ENCODE measurements around the gene BRME1. TPM values are rescaled to one million over a fixed set of nuclear protein-coding genes. Genes with fewer than 3 reads are reported as not detected.
A peak's percentile ranks its signal among the peaks of the same experiment; 100 is the strongest.

The BRME1 gene
- total RNA-seq, 1 donor from 2014 or later, result not detected

- intact Hi-C loops (cut with DNase I), result loop anchor here (2.0 kb wide), 2 partner anchors 25 to 71 kb away; partner anchors contain the start of genes BRME1, CC2D1A and DCAF15
- DNase-seq (ENCODE audit: low spot score in 2 of 2), result no peak
- peak overlapping the region; percentile 58 to 81 for H3K27ac ChIP-seq
Measured at GRCh38 chr19:13881692-13882418, 24.1 kb downstream of the BRME1 start.

GRCh38 chr19:13881251-13881691, 24.6 kb downstream of the BRME1 start:
- Histone ChIP-seq H3K9me3 (no peaks in the 10 kb centered on the region), H3K27ac (peak overlapping the region; percentile 58 to 81)

More at GRCh38 chr19:13881692-13882418, 24.1 kb downstream of the BRME1 start:
- Histone ChIP-seq H3K4me1 (peaks cover 6 to 13% of the 10 kb centered on the region in 2 donors), H3K4me3 (no peak overlapping the region), H3K9me3 (no peaks in the 10 kb centered on the region), H3K27me3 (no peaks in the 10 kb centered on the region), H3K36me3 (no peaks in the 10 kb centered on the region)
- TF ChIP-seq CTCF (IDR thresholded peaks at IDR 0.05), result no peak

GRCh38 chr19:13880059-13881043, 25.6 kb downstream of the BRME1 start:
- intact Hi-C loops (cut with DNase I), result loop anchor here (1.0 to 2.0 kb wide), 6 partner anchors 26 to 468 kb away; partner anchors contain the start of genes BRME1, CC2D1A, DCAF15 and MISP3
- peak; percentile 99 to 100 (median 99) for TF ChIP-seq CTCF (IDR thresholded peaks at IDR 0.05)
- Histone ChIP-seq H3K27ac (peak overlapping the region; percentile 58 to 81), H3K4me3 (peak overlapping the region; percentile 26 to 53), H3K9me3 (no peaks in the 10 kb centered on the region), H3K27me3 (no peaks in the 10 kb centered on the region), H3K4me1 (peaks cover 6 to 13% of the 10 kb centered on the region in 2 donors), H3K36me3 (no peaks in the 10 kb centered on the region)
- DNase-seq (ENCODE audit: low spot score in 2 of 2), result peak; percentile 92 to 99

More at GRCh38 chr19:13881251-13881691, 24.6 kb downstream of the BRME1 start:
- DNase-seq (ENCODE audit: low spot score in 2 of 2), result no peak
- H3K4me3 ChIP-seq, result no peak overlapping the region
- intact Hi-C loops (cut with DNase I), result loop anchor here (2.0 kb wide), 2 partner anchors 26 to 72 kb away; partner anchors contain the start of genes BRME1, CC2D1A and DCAF15
- peaks cover 6 to 13% of the 10 kb centered on the region in 2 donors for H3K4me1 ChIP-seq
- no peak for TF ChIP-seq CTCF (IDR thresholded peaks at IDR 0.05)
- H3K36me3 ChIP-seq, result no peaks in the 10 kb centered on the region
- no peaks in the 10 kb centered on the region for H3K27me3 ChIP-seq

GRCh38 chr19:13877303-13877702, 28.6 kb downstream of the BRME1 start:
- DNase-seq (ENCODE audit: low spot score in 2 of 2), result no peak
- H3K27me3 ChIP-seq, result no peaks in the 10 kb centered on the region
- intact Hi-C loops (cut with DNase I), result no loop called here
- no peaks in the 10 kb centered on the region for H3K36me3 ChIP-seq
- no peak for TF ChIP-seq CTCF (IDR thresholded peaks at IDR 0.05)
- H3K4me1 ChIP-seq, result peaks cover 6 to 16% of the 10 kb centered on the region in 2 donors
- no peak overlapping the region for H3K4me3 ChIP-seq
- no peaks in the 10 kb centered on the region for H3K9me3 ChIP-seq
- H3K27ac ChIP-seq, result no peak overlapping the region

- intact Hi-C loops (cut with DNase I), result no loop called here
- no peak for TF ChIP-seq CTCF (IDR thresholded peaks at IDR 0.05)
- H3K27ac ChIP-seq, result no peak within 1 kb of the TSS
- no peaks in the 10 kb centered on the region for H3K9me3 ChIP-seq
- H3K4me3 ChIP-seq, result no peak within 1 kb of the TSS
- no peaks in the 10 kb centered on the region for H3K27me3 ChIP-seq
- no peaks in the 10 kb centered on the region for H3K36me3 ChIP-seq
- peaks cover 6 to 16% of the 10 kb centered on the region in 2 donors for H3K4me1 ChIP-seq
- DNase-seq (ENCODE audit: low spot score in 2 of 2), result no peak
Measured at GRCh38 chr19:13876834-13877233, 29.1 kb downstream of the BRME1 start, which contains the start of gene NANOS3. TSS of gene NANOS3 (plus strand) at chr19:13877134. CDS start at chr19:13877249, 115 bp downstream.

All from ascending aorta (tissue), 2 donors.